Measurements from ENCODE around the gene TAS2R39.
A peak's percentile ranks its signal among the peaks of the same experiment; 100 is the strongest.
"Not testable (repeated sequence)": the region's sequence is repeated elsewhere in the genome, so short reads cannot be mapped to it uniquely, and the experiment has no call there.

Gene TAS2R39

GRCh38 chr7:143183024-143183423, at the start of gene TAS2R39:
Gene TAS2R39, plus strand, starts transcription at chr7:143183419. Its CDS starts 0 bp downstream, at chr7:143183419.
- TF ChIP-seq, protein P1, sequence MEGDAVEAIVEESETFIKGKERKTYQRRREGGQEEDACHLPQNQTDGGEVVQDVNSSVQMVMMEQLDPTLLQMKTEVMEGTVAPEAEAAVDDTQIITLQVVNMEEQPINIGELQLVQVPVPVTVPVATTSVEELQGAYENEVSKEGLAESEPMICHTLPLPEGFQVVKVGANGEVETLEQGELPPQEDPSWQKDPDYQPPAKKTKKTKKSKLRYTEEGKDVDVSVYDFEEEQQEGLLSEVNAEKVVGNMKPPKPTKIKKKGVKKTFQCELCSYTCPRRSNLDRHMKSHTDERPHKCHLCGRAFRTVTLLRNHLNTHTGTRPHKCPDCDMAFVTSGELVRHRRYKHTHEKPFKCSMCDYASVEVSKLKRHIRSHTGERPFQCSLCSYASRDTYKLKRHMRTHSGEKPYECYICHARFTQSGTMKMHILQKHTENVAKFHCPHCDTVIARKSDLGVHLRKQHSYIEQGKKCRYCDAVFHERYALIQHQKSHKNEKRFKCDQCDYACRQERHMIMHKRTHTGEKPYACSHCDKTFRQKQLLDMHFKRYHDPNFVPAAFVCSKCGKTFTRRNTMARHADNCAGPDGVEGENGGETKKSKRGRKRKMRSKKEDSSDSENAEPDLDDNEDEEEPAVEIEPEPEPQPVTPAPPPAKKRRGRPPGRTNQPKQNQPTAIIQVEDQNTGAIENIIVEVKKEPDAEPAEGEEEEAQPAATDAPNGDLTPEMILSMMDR (conservative IDR thresholded peaks at IDR 0.05; ENCODE audit: low read depth, low read length): no peak
- H3K4me3 ChIP-seq (ENCODE audit: low read depth, low read length): no peak within 1 kb of the TSS
- DNase-seq (ENCODE audit: low read depth): no peak

DNA sequence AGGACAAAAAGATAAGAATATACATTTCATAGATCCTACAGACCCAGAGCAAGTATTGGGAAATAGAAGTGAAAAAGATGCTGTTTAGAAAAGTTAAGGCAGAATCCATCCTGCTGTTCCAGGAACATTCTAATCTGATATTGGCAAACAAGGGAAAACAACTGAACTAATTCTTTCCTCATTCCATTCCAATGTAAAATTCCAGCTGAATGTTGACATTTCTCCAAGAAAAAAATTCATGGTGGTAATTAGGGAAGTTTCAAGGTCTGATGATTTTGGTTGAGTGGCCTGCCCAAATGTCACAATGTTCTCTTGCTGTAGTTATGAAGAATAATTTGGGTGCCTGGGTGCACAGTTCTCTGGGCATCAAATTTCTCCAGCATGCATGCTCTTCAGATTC, 36.1 kb upstream of the TAS2R39 start:
- TF ChIP-seq, protein P1 (conservative IDR thresholded peaks at IDR 0.05; ENCODE audit: low read depth, low read length): no peak
- no peak for DNase-seq (ENCODE audit: low read depth)
- H3K4me3 ChIP-seq (ENCODE audit: low read depth, low read length): no peak overlapping the region

GRCh38 chr7:143148050-143148449, 35.2 kb upstream of the TAS2R39 start:
- TF ChIP-seq, protein P1 (conservative IDR thresholded peaks at IDR 0.05; ENCODE audit: low read depth, low read length): no peak
- no peak for DNase-seq (ENCODE audit: low read depth)

GRCh38 chr7:143148651-143149050, 34.6 kb upstream of the TAS2R39 start:
- no peak for DNase-seq (ENCODE audit: low read depth)
- TF ChIP-seq, protein P1 (conservative IDR thresholded peaks at IDR 0.05; ENCODE audit: low read depth, low read length): no peak

More at GRCh38 chr7:143148050-143148449, 35.2 kb upstream of the TAS2R39 start:
- H3K4me3 ChIP-seq (ENCODE audit: low read depth, low read length): no peak overlapping the region

GRCh38 chr7:143150696-143151095, 32.5 kb upstream of the TAS2R39 start:
- DNase-seq (ENCODE audit: low read depth); H3K4me3 ChIP-seq (ENCODE audit: low read depth, low read length): not testable (repeated sequence)

More at GRCh38 chr7:143148651-143149050, 34.6 kb upstream of the TAS2R39 start:
- H3K4me3 ChIP-seq (ENCODE audit: low read depth, low read length): no peak overlapping the region

- DNase-seq (ENCODE audit: low read depth); H3K4me3 ChIP-seq (ENCODE audit: low read depth, low read length): not testable (repeated sequence)
Observed at GRCh38 chr7:143158617-143159016, 24.6 kb upstream of the TAS2R39 start.

DNA sequence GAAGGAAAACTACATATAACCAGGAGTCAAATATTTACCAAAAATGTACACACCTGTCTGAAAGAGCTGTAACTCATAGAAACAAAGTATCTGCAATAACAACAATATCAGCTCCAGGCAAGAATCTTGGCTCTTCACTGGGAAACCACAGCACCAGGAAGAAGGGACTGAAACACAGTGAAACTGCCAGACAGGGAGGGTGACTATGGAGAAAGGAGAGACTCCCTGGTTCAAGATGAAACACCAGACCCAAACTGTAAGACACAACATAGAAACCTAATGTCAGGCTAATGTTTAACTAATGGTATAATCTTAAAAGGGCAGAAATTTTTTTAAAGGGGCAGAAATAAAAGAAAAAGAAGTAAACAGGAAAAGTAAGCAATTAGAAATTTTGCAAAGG, 11.5 kb upstream of the TAS2R39 start:
- no peak for DNase-seq (ENCODE audit: low read depth)
- TF ChIP-seq, protein P1 (conservative IDR thresholded peaks at IDR 0.05; ENCODE audit: low read depth, low read length): no peak
- H3K4me3 ChIP-seq (ENCODE audit: low read depth, low read length): no peak overlapping the region

GRCh38 chr7:143172354-143172753, 10.9 kb upstream of the TAS2R39 start:
- TF ChIP-seq, protein P1 (conservative IDR thresholded peaks at IDR 0.05; ENCODE audit: low read depth, low read length): no peak
- H3K4me3 ChIP-seq (ENCODE audit: low read depth, low read length): no peak overlapping the region
- DNase-seq (ENCODE audit: low read depth): peak; percentile 17

Measured in choroid plexus epithelial cell (primary cell).